OCI-LY3 (cell line): ENCODE measurements around the gene TMEM94.

Experiments
- H2AFZ ChIP-seq: fragments of 200-600, 300-600 bp; shearing (Covaris generic); 2 replicates; pipeline ENCODE4 v1.6.0; 2014; ENCODE audit warnings: antibody characterized with exemption, low read depth, low read length
- H3K27ac ChIP-seq: fragments of 200-600, 300-600 bp; sonication (generic); 2 replicates; pipeline ENCODE4 v1.5.1; 2014; ENCODE audit warnings: mild to moderate bottlenecking, low read length, moderate library complexity, mixed read lengths
- H3K27me3 ChIP-seq: fragments of 200-600, 300-600 bp; sonication (generic); 2 replicates; pipeline ENCODE4 v1.6.1; 2014; ENCODE audit warnings: low read depth, low read length, mixed read lengths
- H3K36me3 ChIP-seq: fragments of 200-600, 300-600 bp; sonication (generic); replicated peaks from 2 replicates; pipeline ENCODE3; 2014; ENCODE audit warnings: low read depth, low read length, mixed read lengths
- H3K4me1 ChIP-seq: fragments of 300-600, 200-600 bp; sonication (generic); 2 replicates; pipeline ENCODE4 v1.6.1; 2014; ENCODE audit warnings: low read length, mixed read lengths
- H3K4me2 ChIP-seq: fragments of 200-600, 300-600 bp; sonication (generic); 2 replicates; pipeline ENCODE4 v1.6.1; 2014; ENCODE audit warnings: low read length, mixed read lengths
- H3K4me3 ChIP-seq: fragments of 300-600, 200-600 bp; sonication (generic); 2 replicates; pipeline ENCODE4 v1.5.1; 2014; ENCODE audit warnings: antibody characterized with exemption, mild to moderate bottlenecking, low read length, moderate library complexity
- H3K79me2 ChIP-seq: fragments of 300-600, 200-600 bp; shearing (Covaris generic); 2 replicates; pipeline ENCODE4 v1.6.1; 2014; ENCODE audit warnings: mild to moderate bottlenecking, low read length, mixed read lengths
- H3K9ac ChIP-seq: fragments of 300-600, 200-600 bp; shearing (Covaris generic); 2 replicates; pipeline ENCODE4 v1.6.0; 2014; ENCODE audit warnings: mild to moderate bottlenecking, low read length, moderate library complexity
- H3K9me3 ChIP-seq: fragments of 200-600, 300-600 bp; shearing (Covaris generic); 2 replicates; pipeline ENCODE4 v1.6.1; 2014; ENCODE audit warnings: low read length, mixed read lengths; ENCODE audit not compliant: insufficient read depth
- H4K20me1 ChIP-seq: fragments of 200-600, 300-600 bp; sonication (generic); 2 replicates; pipeline ENCODE4 v1.6.1; 2016; ENCODE audit warnings: low read length, mixed read lengths; ENCODE audit not compliant: insufficient read depth
- EZH2phosphoT487 ChIP-seq: fragments of 200-600 bp; shearing (Covaris generic); IDR thresholded peaks from 2 replicates; pipeline ENCODE4 v1.6.1; 2018; ENCODE audit warnings: antibody characterized with exemption, mixed run types, low read depth
- TF ChIP-seq, protein P1 (sequence below): fragments of 200-600, 300-600 bp; sonication (generic); IDR thresholded peaks from 2 replicates; pipeline ENCODE4 v1.5.1; 2014; ENCODE audit warnings: antibody characterized with exemption, low read length, low read depth

Gene TMEM94

GRCh38 chr17:75485688-75486087 is 29.3 kb downstream of the TMEM94 start:
- H3K9me3 ChIP-seq: no peaks in the 10 kb centered on the region
- no peaks in the 10 kb centered on the region for H3K79me2 ChIP-seq
- no peaks in the 10 kb centered on the region for H3K27me3 ChIP-seq
- no peak overlapping the region for H3K27ac ChIP-seq
- no peaks in the 10 kb centered on the region for H3K36me3 ChIP-seq
- no peaks in the 10 kb centered on the region for H4K20me1 ChIP-seq
- TF ChIP-seq, protein P1, sequence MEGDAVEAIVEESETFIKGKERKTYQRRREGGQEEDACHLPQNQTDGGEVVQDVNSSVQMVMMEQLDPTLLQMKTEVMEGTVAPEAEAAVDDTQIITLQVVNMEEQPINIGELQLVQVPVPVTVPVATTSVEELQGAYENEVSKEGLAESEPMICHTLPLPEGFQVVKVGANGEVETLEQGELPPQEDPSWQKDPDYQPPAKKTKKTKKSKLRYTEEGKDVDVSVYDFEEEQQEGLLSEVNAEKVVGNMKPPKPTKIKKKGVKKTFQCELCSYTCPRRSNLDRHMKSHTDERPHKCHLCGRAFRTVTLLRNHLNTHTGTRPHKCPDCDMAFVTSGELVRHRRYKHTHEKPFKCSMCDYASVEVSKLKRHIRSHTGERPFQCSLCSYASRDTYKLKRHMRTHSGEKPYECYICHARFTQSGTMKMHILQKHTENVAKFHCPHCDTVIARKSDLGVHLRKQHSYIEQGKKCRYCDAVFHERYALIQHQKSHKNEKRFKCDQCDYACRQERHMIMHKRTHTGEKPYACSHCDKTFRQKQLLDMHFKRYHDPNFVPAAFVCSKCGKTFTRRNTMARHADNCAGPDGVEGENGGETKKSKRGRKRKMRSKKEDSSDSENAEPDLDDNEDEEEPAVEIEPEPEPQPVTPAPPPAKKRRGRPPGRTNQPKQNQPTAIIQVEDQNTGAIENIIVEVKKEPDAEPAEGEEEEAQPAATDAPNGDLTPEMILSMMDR: no peak
- TF ChIP-seq EZH2phosphoT487: no peak
- H3K9ac ChIP-seq: no peak overlapping the region
- H2AFZ ChIP-seq: no peak overlapping the region
- H3K4me3 ChIP-seq: no peak overlapping the region
- H3K4me2 ChIP-seq: no peak overlapping the region
- H3K4me1 ChIP-seq: peaks cover 10% of the 10 kb centered on the region

- no peak overlapping the region for H3K27ac ChIP-seq
- H3K4me3 ChIP-seq: no peak overlapping the region
- no peaks in the 10 kb centered on the region for H3K9me3 ChIP-seq
- H3K79me2 ChIP-seq: no peaks in the 10 kb centered on the region
- H3K27me3 ChIP-seq: no peaks in the 10 kb centered on the region
- no peaks in the 10 kb centered on the region for H3K36me3 ChIP-seq
- no peak overlapping the region for H3K9ac ChIP-seq
- H3K4me2 ChIP-seq: no peak overlapping the region
- TF ChIP-seq, protein P1: no peak
- TF ChIP-seq EZH2phosphoT487: no peak
- H2AFZ ChIP-seq: no peak overlapping the region
- H4K20me1 ChIP-seq: no peaks in the 10 kb centered on the region
- peaks cover 10% of the 10 kb centered on the region for H3K4me1 ChIP-seq
Observed at GRCh38 chr17:75486151-75486550, 29.7 kb downstream of the TMEM94 start.

DNA sequence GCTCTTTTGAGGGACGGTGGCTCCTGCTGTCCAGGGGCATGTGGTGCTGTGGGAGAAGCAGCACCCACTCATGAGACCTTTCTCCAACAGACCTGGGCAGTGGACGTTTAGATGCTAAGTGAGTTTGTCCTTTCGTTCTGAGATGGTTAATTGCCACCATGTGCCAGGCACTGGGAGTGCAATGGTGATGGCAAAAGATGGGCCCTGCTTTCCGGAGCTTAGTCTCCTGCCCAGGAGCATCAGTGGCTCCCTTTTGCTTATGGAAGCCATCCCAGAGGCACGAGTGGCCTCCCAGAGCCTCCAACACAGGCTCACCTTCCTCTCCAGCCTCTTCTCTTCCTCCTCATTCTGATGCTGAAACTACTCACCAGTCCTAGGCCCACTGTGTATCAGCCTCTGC is 30.5 kb downstream of the TMEM94 start:
- TF ChIP-seq, protein P1: no peak
- no peak for TF ChIP-seq EZH2phosphoT487
- Histone ChIP-seq H4K20me1 (no peaks in the 10 kb centered on the region), H3K4me3 (no peak overlapping the region), H3K9ac (no peak overlapping the region), H3K4me2 (no peak overlapping the region), H2AFZ (no peak overlapping the region), H3K27ac (0 out of 2 replicates have a peak overlapping the region, but pooled peaks have one; percentile 26), H3K4me1 (peaks cover 10% of the 10 kb centered on the region), H3K79me2 (no peaks in the 10 kb centered on the region), H3K36me3 (no peaks in the 10 kb centered on the region), H3K9me3 (no peaks in the 10 kb centered on the region), H3K27me3 (no peaks in the 10 kb centered on the region)

- Histone ChIP-seq H4K20me1 (no peaks in the 10 kb centered on the region), H3K4me1 (peaks cover 10% of the 10 kb centered on the region), H3K4me3 (no peak overlapping the region), H3K79me2 (no peaks in the 10 kb centered on the region), H3K27me3 (no peaks in the 10 kb centered on the region), H3K9me3 (no peaks in the 10 kb centered on the region), H3K9ac (no peak overlapping the region; the same call in 1 of the 2 replicates), H3K4me2 (peak overlapping the region; percentile 47), H3K36me3 (no peaks in the 10 kb centered on the region), H2AFZ (no peak overlapping the region), H3K27ac (peak overlapping the region; percentile 26; the same call in 1 of the 2 replicates)
- no peak for TF ChIP-seq EZH2phosphoT487
- TF ChIP-seq, protein P1: no peak
Observed at GRCh38 chr17:75487351-75488070, 31.1 kb downstream of the TMEM94 start.
